Retina (tissue), 1 donor: ENCODE measurements around the gene LZTR1.
"Not testable (repeated sequence)": the region's sequence is repeated elsewhere in the genome, so short reads cannot be mapped to it uniquely, and the experiment has no call there.

Experiments
- DNase-seq: peaks from one replicate; pipeline ENCODE4 v3.0.0-alpha.2; 2016

The LZTR1 gene

GRCh38 chr22:20981787-20982562 is at the start of gene LZTR1:
Gene LZTR1 (plus strand): TSS chr22:20982297. CDS start chr22:20982372, 75 bp downstream.
- DNase-seq: peak; percentile 98

GRCh38 chr22:20933910-20934309 is 48.2 kb upstream of the LZTR1 start:
- no peak for DNase-seq

GRCh38 chr22:20935049-20935448 is 47.0 kb upstream of the LZTR1 start:
- DNase-seq: not testable (repeated sequence)

- DNase-seq: not testable (repeated sequence)
Measured at GRCh38 chr22:20935780-20936539, 46.1 kb upstream of the LZTR1 start.

- DNase-seq: no peak
Measured at GRCh38 chr22:20937031-20937793, 44.9 kb upstream of the LZTR1 start.

- DNase-seq: no peak
Measured at GRCh38 chr22:20937794-20938671, 44.1 kb upstream of the LZTR1 start.

- not testable (repeated sequence) for DNase-seq
Measured at GRCh38 chr22:20939457-20940185, 42.5 kb upstream of the LZTR1 start.

GRCh38 chr22:20940186-20940651 is 41.9 kb upstream of the LZTR1 start:
- no peak for DNase-seq

- no peak for DNase-seq
Measured at GRCh38 chr22:20940904-20941385, 41.2 kb upstream of the LZTR1 start.

GRCh38 chr22:20942203-20942902 is 39.7 kb upstream of the LZTR1 start:
- not testable (repeated sequence) for DNase-seq

- DNase-seq: no peak
Measured at GRCh38 chr22:20943104-20943933, 38.8 kb upstream of the LZTR1 start.

- no peak for DNase-seq
Measured at GRCh38 chr22:20944042-20944441, 38.1 kb upstream of the LZTR1 start.

GRCh38 chr22:20945578-20945934 is 36.5 kb upstream of the LZTR1 start:
- DNase-seq: no peak

- no peak for DNase-seq
Measured at GRCh38 chr22:20946080-20946986, 35.8 kb upstream of the LZTR1 start.

GRCh38 chr22:20946991-20947390 is 35.1 kb upstream of the LZTR1 start:
- no peak for DNase-seq

- no peak for DNase-seq
Measured at GRCh38 chr22:20948450-20948849, 33.6 kb upstream of the LZTR1 start.

GRCh38 chr22:20948989-20949388 is 33.1 kb upstream of the LZTR1 start:
- no peak for DNase-seq

- DNase-seq: no peak
Measured at GRCh38 chr22:20949698-20950183, 32.4 kb upstream of the LZTR1 start.
